HFF-Myc (cell line): Measurements from ENCODE around the gene NINJ2.

Source experiments
- DNase-seq: peaks from one replicate; pipeline ENCODE4 v3.0.0-alpha.2; 2011; ENCODE audit warnings: low read depth; ENCODE audit errors: extremely low read depth
- H3K4me3 ChIP-seq: replicated peaks from 2 replicates; pipeline ENCODE4 v1.5.1; 2011; ENCODE audit warnings: low read depth, mild to moderate bottlenecking, control low read depth, low read length
- TF ChIP-seq, protein P1 (sequence below): IDR thresholded peaks from 2 replicates; pipeline ENCODE4 v1.5.1; 2012; ENCODE audit warnings: mild to moderate bottlenecking, low read depth, low read length, control low read depth; ENCODE audit errors: missing control alignments

NINJ2 gene

DNA sequence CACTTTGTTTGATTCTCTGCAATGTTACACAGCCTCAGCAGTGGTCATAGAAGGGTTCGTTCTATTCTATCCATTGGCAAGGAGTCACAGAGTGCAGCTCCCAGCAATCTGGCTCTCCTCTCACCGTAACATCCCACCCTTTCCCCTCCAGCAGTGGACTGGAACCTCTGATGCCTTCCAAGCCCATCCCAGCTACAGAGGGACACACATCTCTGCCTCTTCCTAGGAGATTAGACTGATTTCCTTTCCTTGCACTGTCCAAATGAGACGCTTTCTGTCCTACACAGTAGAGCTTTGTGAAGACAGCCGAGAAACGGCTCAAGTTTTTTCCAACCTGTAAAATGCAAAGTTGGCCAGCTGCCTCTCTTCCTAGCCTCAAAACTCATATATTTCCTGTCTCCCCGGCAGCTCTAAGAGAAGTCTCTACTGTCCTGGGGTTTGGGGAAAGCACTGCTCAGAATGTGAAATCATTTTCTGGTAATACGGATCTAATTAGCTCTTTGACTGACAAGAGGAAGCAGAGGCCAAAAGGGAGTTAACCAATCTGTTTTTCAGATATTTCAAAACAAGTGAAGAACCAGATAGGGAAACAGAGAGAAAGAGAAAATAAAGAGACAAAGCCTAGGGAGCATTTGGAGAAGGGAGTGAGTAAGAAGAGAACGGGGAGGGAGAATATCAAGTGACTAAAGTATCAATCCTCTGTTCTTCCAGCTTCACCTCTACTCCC lies 516 bp downstream of the NINJ2 start:
- no peak overlapping the region for H3K4me3 ChIP-seq
- TF ChIP-seq, protein P1, sequence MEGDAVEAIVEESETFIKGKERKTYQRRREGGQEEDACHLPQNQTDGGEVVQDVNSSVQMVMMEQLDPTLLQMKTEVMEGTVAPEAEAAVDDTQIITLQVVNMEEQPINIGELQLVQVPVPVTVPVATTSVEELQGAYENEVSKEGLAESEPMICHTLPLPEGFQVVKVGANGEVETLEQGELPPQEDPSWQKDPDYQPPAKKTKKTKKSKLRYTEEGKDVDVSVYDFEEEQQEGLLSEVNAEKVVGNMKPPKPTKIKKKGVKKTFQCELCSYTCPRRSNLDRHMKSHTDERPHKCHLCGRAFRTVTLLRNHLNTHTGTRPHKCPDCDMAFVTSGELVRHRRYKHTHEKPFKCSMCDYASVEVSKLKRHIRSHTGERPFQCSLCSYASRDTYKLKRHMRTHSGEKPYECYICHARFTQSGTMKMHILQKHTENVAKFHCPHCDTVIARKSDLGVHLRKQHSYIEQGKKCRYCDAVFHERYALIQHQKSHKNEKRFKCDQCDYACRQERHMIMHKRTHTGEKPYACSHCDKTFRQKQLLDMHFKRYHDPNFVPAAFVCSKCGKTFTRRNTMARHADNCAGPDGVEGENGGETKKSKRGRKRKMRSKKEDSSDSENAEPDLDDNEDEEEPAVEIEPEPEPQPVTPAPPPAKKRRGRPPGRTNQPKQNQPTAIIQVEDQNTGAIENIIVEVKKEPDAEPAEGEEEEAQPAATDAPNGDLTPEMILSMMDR, result no peak
- DNase-seq, result no peak

DNA sequence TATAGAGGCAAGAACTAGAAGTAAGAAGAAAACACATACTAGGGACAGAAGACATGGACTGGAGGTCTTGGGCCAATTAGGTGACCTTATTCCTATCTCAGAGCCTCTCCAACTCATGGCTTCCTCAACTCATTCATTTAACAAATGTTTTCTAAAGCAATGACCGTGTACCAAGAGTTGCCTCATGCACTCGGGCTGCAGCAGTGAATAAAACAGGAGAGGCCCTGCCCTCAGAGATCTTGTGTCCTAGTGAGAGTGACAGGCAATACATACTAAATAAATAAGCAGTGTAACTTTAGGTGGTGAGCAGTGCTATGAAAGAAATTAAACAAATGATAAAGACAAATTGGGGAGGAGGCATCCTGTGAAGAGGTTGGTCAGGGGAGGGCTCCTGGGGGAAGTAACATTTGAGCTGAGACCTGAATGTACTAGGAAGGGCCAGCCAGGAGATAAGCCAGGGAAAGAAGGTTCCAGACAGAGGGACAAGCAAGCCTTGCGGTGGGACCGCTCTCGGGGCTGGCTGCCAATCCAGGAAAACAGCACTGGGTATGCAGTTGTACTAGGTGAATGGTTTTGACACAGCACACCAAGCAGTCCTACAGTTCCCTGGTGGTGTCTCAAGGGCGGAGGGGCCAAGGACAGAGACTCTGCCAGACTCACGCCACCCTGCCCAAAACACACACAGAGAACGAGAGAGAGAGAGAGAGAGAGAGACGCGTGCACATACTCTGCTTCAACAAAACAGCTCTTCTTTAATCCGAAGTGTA lies 1.3 kb downstream of the NINJ2 start:
- TF ChIP-seq, protein P1, result no peak
- H3K4me3 ChIP-seq, result no peak overlapping the region
- DNase-seq, result no peak

DNA sequence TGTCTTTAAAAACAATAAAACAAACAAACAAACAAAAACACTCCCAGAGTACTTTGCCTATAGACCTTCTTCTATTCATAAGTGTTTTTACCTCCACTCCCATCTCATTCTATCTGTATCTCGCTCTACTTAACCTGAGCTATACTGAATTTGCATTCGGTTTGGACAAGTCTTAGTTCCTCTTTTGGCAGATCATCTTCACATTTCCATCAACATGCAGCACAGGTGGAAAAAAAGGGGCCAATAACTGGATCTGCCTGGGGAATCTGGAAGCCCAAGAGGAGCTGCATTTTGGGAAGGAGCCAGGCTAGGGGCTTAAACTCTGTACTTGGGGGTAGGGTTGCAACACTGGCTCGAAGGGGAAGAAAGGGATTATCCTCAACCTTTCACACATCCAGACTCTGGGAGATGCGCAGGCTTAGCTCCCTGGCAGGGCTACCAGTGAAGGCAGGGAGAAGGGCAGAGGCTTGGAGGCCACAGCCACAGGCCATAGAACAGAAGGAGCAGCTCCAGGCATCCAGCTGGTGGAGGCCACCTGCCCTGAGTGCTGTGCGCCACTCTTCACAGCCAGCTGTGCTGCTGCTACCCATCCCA lies 4.1 kb downstream of the NINJ2 start:
- TF ChIP-seq, protein P1, result no peak
- H3K4me3 ChIP-seq, result no peak overlapping the region
- no peak for DNase-seq

DNA sequence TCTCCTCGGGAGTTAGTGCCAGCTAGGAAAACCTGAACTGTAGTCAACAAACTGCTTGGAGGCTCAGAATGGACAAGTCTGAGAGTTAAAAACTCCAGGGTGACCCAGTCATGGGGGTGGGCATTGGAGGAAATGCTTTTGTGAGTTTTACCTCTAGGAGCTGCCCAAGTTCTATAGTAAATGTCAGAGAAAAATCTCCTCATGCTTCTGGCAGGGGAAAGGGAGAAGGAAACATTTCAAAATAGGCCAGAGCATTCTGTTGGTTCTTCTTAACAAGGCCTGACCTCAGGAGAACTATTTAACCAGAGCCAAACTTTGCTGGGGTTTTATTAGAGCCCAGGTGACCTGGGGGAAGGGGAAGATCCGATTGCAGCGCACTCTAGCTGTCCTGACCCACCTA lies 12.3 kb downstream of the NINJ2 start:
- no peak for DNase-seq
- TF ChIP-seq, protein P1, result no peak
- H3K4me3 ChIP-seq, result no peak overlapping the region

DNA sequence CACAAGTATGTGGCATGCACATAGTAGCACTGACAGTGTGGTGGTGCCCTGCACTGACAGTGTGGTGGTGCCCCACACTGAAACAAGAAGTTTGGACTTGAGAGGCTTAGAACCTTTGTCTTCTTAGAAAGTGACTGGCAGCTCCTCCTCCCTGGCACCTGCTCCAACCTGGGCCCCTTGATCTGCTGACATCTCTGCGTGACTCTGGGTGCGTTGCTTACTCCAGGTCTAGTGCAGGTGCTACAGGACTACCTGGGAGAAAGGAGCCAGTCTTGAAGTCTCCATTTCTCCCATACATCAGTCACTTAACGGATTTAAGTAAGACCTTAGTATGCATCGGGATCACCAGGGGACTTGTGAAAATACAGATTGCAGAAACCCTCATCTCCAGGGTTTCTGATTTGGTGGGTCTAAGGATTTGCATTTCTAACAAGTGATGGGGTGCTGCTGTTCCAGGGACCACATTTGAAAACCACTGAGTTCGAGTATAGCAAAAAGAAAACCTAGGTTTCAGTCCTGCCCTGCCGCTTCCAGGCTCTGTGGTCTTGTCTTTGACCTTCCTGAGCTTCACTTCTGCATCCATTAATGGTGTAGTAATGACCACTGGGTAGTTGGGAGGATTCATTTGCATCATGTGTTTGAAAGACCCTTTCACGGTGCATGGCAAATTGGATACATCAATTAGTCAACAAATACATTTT lies 15.7 kb downstream of the NINJ2 start:
- no peak overlapping the region for H3K4me3 ChIP-seq
- no peak for DNase-seq
- TF ChIP-seq, protein P1, result no peak

DNA sequence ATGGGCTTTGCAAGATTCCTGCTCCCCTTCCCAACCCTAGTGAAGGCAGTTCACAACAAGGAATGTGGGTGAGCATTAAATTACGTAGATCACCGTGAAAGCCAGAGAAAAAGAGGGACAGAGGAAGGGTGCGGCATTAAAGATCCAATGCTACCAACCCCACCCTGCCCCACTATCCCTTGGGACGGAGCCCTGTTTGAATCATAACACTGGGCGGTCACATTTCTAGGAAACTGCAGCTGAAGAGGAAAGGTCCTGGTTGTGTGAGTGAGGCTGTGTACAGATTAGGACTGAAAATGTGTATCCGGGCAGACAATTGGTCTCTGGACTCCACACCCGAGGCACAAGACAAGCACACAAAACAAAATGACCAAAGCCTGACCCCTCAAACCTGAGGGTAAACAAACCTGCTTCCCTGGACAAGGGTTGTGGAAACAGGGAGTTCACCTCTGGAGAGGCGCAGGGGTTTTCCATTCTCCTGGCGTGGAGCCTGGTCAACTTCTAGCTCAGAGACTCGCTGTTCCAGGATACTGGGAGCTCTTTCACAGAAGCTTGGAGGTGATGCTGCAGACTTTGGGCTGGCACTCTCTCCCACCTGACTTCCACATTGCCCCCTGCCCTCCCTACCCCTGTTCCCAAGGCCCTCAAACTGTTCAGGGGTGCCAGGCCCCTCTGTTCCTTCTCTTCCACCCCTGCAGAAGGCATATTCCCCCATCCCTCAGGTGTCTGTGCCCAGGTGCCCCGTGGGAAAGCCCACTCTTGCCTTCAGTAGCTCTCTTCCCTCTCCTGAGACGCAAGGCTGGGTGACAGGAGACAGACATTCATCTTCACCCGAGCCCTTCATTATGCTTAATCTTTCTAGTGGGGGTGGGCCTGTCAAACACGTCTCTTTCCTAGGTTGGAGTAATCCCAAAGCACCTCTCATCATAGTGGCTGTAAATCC lies 16.5 kb downstream of the NINJ2 start:
- TF ChIP-seq, protein P1, result no peak
- no peak for DNase-seq
- no peak overlapping the region for H3K4me3 ChIP-seq
